Measurements from ENCODE around the gene CCDC82.

GRCh38 chr11:96339706-96340554 is 49.8 kb downstream of the CCDC82 start:
- TF ChIP-seq CTCF (IDR thresholded peaks at IDR 0.05; ENCODE audit: insufficient read depth, low read depth, low read length) (no peak), EZH2 (IDR thresholded peaks at IDR 0.05; ENCODE audit: insufficient read depth, low read length) (no peak)
